ENCODE measurements around the gene SUMF1.

The SUMF1 gene

DNA sequence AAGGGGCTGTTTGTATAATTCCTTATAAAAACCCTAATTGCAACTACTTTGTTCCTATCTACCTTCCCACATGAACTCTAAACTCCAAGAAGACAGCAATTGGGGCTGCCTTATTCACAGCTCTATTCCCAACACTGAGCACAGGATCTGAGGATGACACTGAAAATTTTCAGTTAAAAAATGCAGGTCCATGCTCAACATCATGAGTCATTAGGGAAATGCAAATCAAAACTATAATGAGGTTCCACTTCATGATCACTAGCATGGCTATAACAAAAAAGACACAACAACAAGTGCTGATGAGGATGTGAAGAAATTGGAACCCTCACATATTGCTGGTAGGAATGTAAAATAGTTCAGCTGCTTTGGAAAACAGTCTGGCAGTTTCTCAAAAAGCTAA, 12.9 kb downstream of the SUMF1 start:
- Histone ChIP-seq H3K36me3 (peaks cover 0 to 25% (median 7%) of the 10 kb centered on the region in 3 donors), H3K27me3 (no peaks in the 10 kb centered on the region)
- TF ChIP-seq, protein P1, sequence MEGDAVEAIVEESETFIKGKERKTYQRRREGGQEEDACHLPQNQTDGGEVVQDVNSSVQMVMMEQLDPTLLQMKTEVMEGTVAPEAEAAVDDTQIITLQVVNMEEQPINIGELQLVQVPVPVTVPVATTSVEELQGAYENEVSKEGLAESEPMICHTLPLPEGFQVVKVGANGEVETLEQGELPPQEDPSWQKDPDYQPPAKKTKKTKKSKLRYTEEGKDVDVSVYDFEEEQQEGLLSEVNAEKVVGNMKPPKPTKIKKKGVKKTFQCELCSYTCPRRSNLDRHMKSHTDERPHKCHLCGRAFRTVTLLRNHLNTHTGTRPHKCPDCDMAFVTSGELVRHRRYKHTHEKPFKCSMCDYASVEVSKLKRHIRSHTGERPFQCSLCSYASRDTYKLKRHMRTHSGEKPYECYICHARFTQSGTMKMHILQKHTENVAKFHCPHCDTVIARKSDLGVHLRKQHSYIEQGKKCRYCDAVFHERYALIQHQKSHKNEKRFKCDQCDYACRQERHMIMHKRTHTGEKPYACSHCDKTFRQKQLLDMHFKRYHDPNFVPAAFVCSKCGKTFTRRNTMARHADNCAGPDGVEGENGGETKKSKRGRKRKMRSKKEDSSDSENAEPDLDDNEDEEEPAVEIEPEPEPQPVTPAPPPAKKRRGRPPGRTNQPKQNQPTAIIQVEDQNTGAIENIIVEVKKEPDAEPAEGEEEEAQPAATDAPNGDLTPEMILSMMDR (IDR thresholded peaks at IDR 0.05) = no peak

DNA sequence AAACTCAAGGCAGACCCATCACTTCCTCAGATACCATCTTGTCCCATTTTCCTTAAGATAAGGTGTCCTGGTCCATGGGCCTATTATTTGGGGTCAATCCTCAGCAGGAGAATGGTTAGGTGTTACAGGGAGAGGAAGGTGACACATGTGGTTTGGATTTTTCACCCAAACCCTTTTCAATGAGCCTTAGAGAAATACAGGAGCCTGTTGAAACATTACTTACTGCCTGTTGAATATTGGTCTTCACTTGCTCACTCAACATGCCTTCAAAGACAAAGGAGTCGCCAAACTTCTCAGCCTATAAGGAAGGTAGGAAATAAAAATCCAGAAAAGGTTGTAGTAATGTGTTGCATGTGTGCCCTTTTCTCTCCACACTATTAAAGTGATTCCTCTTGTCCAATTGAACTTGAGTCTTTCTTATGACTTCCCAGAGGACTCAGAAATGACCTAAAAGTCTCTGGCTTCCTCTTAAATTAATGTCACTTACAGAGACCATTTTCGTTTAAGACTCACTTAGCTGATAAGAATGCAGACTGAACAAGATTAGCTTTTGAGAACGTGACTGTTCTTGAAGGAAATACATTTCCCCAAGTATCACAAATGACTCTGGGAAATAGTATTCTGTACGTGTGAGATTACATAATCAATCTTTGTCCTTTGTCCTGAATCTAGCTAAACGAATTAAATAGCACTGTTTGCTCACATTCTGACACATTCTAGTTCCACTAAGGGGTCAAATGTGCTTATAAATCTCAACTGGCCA, 17.8 kb downstream of the SUMF1 start:
- intact Hi-C loops (cut with DNase I; ENCODE audit: low total_unique reads) = no loop called here
- Histone ChIP-seq H3K36me3 (peaks cover 11 to 56% (median 14%) of the 10 kb centered on the region in 3 donors), H3K27ac (no peak overlapping the region), H3K9me3 (no peaks in the 10 kb centered on the region), H3K4me3 (no peak overlapping the region), H3K4me1 (no peaks in the 10 kb centered on the region), H3K27me3 (no peaks in the 10 kb centered on the region)
- TF ChIP-seq, protein P1 (IDR thresholded peaks at IDR 0.05) = no peak
- no peak for DNase-seq

More for the DNA sequence above, 12.9 kb downstream of the SUMF1 start:
- Histone ChIP-seq H3K9me3 (no peaks in the 10 kb centered on the region), H3K27ac (no peak overlapping the region), H3K4me3 (no peak overlapping the region), H3K4me1 (no peaks in the 10 kb centered on the region)
- no peak for DNase-seq
- intact Hi-C loops (cut with DNase I; ENCODE audit: low total_unique reads) = no loop called here

DNA sequence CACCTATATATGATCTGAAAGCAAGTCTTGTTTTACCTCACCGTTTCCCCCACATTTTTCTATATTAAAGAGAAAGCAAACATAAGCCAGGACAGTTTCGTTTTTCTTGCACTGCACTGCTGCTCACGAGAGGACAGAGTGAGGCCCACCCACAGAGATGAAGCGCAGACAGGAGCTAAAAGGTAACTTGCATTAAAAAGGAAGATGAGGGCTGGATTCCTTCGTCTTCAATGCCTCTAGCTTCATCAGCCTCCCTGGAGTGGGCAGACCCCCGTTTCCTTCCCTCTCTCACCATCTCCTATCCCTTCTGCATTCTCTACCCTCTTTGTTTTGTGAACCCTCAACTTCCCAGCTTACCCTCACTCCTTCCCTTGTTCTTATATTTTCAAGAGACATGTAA, 18.9 kb downstream of the SUMF1 start:
- Histone ChIP-seq H3K4me1 (no peaks in the 10 kb centered on the region), H3K9me3 (no peaks in the 10 kb centered on the region), H3K27ac (no peak overlapping the region), H3K27me3 (no peaks in the 10 kb centered on the region), H3K4me3 (no peak overlapping the region), H3K36me3 (peaks cover 11 to 60% (median 14%) of the 10 kb centered on the region in 3 donors)
- no peak for DNase-seq
- TF ChIP-seq, protein P1 (IDR thresholded peaks at IDR 0.05) = no peak
- intact Hi-C loops (cut with DNase I; ENCODE audit: low total_unique reads) = no loop called here

DNA sequence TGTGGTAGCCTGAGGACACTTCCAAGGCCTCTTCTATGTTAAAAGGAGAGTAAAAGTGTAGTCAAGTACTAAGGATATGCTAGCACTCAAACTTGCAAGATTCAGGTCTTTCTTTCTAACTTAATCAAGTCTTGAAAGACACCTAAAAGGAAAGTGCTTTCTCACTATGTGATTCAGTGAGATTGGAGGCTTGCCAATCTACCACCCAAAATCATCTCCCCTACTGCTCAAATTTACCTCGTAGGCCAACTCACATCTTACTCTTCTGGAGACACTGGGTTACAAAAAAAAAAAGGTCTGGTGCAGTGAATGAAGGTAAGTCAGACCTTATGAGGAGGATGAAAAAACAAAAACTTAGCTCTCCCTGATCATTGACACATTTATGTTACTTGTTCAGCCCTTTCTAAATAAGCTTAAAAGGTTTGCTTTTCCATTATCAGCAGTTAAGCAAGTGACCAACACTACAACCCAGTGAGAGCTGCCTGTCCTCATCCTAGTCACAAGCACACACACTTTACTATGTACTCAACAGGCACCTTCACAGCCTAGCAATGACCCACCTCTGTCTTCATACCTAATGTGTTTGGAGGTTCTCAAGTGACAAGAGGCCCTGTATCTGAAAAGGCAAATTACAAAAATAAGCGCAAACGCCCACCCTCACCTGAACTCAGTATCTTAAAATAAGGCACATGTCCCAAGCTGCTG, 19.6 kb downstream of the SUMF1 start:
- DNase-seq = no peak
- intact Hi-C loops (cut with DNase I; ENCODE audit: low total_unique reads) = no loop called here
- Histone ChIP-seq H3K36me3 (peaks cover 11 to 56% (median 14%) of the 10 kb centered on the region in 3 donors), H3K27me3 (no peaks in the 10 kb centered on the region), H3K27ac (no peak overlapping the region), H3K4me1 (no peaks in the 10 kb centered on the region), H3K9me3 (no peaks in the 10 kb centered on the region), H3K4me3 (no peak overlapping the region)
- TF ChIP-seq, protein P1 (IDR thresholded peaks at IDR 0.05) = no peak

DNA sequence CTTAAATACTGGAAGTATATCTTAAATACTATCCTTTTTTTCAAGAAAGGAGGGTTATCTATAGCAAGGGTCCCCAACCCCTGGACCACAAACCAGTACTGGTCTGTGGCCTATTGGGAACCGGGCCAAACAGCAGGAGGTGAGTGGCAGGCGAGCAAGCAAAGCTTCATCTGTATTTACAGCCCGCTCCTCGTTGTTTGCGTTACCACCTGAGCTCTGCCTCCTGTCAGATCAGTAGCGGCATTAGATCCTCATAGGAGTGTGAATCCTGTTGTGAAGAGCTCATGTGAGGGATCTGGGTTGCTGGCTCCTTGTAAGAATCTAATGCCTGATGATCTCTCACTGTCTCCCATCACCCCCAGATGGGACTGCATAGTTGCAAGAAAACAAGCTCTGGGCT, 26.1 kb downstream of the SUMF1 start:
- H3K4me3 ChIP-seq = no peak overlapping the region
- H3K27ac ChIP-seq = no peak overlapping the region
- intact Hi-C loops (cut with DNase I; ENCODE audit: low total_unique reads) = no loop called here
- no peaks in the 10 kb centered on the region for H3K9me3 ChIP-seq
- H3K36me3 ChIP-seq = peaks cover 0 to 21% (median 5%) of the 10 kb centered on the region in 3 donors
- TF ChIP-seq, protein P1 (IDR thresholded peaks at IDR 0.05) = no peak
- no peak for DNase-seq
- no peaks in the 10 kb centered on the region for H3K27me3 ChIP-seq
- H3K4me1 ChIP-seq = no peaks in the 10 kb centered on the region
